GM23248 (cell line): ENCODE results near the gene TBCC. TPM values are rescaled to one million over a fixed set of nuclear protein-coding genes. Genes with fewer than 3 reads are reported as not detected.

Experiments
- DNase-seq: peaks from one replicate; pipeline ENCODE4 v3.0.0-alpha.2; 2015
- H2AFZ ChIP-seq: fragments of 200-600 bp; sonication (generic); 2 replicates; pipeline ENCODE4 v1.6.1; 2016; ENCODE audit warnings: antibody characterized with exemption
- H3F3A ChIP-seq: fragments of 200-600 bp; sonication (generic); 2 replicates; pipeline ENCODE4 v1.6.1; 2016; ENCODE audit warnings: mild to moderate bottlenecking, antibody characterized with exemption, mixed run types; ENCODE audit not compliant: insufficient read depth
- H3K27ac ChIP-seq: fragments of 200-600 bp; sonication (generic); 2 replicates; pipeline ENCODE4 v1.5.1; 2016; ENCODE audit warnings: mild to moderate bottlenecking
- H3K27me3 ChIP-seq: fragments of 200-600 bp; sonication (generic); replicated peaks from 2 replicates; pipeline ENCODE4 v1.6.1; 2016; ENCODE audit warnings: mild to moderate bottlenecking; ENCODE audit not compliant: insufficient read depth
- H3K36me3 ChIP-seq: fragments of 200-600 bp; sonication (generic); 2 replicates; pipeline ENCODE4 v1.6.1; 2016; ENCODE audit warnings: low read depth, mild to moderate bottlenecking
- H3K4me1 ChIP-seq: fragments of 200-600 bp; sonication (generic); 2 replicates; pipeline ENCODE4 v1.6.1; 2016; ENCODE audit warnings: mild to moderate bottlenecking; ENCODE audit not compliant: insufficient read depth
- H3K4me2 ChIP-seq: fragments of 200-600 bp; sonication (generic); one replicate; pipeline ENCODE4 v1.6.1; 2016; ENCODE audit warnings: mild to moderate bottlenecking; ENCODE audit not compliant: unreplicated experiment
- H3K4me3 ChIP-seq: fragments of 200-600 bp; sonication (generic); 2 replicates; pipeline ENCODE4 v1.5.1; 2016; ENCODE audit warnings: mild to moderate bottlenecking
- H3K79me2 ChIP-seq: fragments of 200-600 bp; sonication (generic); 2 replicates; pipeline ENCODE4 v1.6.1; 2016; ENCODE audit warnings: mild to moderate bottlenecking; ENCODE audit not compliant: insufficient read depth
- H3K9ac ChIP-seq: fragments of 200-600 bp; sonication (generic); 2 replicates; pipeline ENCODE4 v1.6.1; 2016; ENCODE audit warnings: mild to moderate bottlenecking
- H3K9me2 ChIP-seq: fragments of 200-600 bp; sonication (generic); 2 replicates; pipeline ENCODE4 v1.6.1; 2016; ENCODE audit warnings: mixed run types, mild to moderate bottlenecking, moderate library complexity; ENCODE audit not compliant: insufficient read depth
- H3K9me3 ChIP-seq: fragments of 200-600 bp; sonication (generic); one replicate; pipeline ENCODE4 v1.6.1; 2017; ENCODE audit warnings: low read depth
- H4K20me1 ChIP-seq: fragments of 200-600 bp; sonication (generic); 2 replicates; pipeline ENCODE4 v1.6.0; 2016; ENCODE audit not compliant: insufficient read depth
- EZH2 ChIP-seq: fragments of 200-600 bp; sonication (generic); IDR thresholded peaks from 2 replicates; pipeline ENCODE4 v1.6.1; 2018; ENCODE audit warnings: antibody characterized with exemption, mild to moderate bottlenecking; ENCODE audit not compliant: insufficient read depth, poor library complexity, severe bottlenecking
- EZH2phosphoT487 ChIP-seq: fragments of 200-600 bp; sonication (generic); IDR thresholded peaks from 2 replicates; pipeline ENCODE4 v1.6.1; 2018; ENCODE audit warnings: antibody characterized with exemption, moderate library complexity, mild to moderate bottlenecking, low read depth; ENCODE audit not compliant: insufficient read depth
- WGBS, 2 experiments: methylation state at CpG; one replicate each; pipeline ENCODE4 v1.1.6; 2015 to 2017; ENCODE audit warnings: low lambda C conversion rate in 2 of 2, low coverage in 1 of 2; ENCODE audit errors: missing lambda C conversion rate in 2 of 2; 5-methylcytosine and 5-hydroxymethylcytosine counted together
- in situ Hi-C: fragments of 300-500 bp; cut with MboI; formaldehyde crosslinking; loops from 2 replicates; pipeline ENCODE4 v1.15.0; 2020
- polyA plus RNA-seq: library from polyadenylated mRNA; unstranded; fragments of >200 nt; fragmentation: Nextera tagmentation; extraction: Ambion mirVana; gene quantifications from 2 replicates; pipeline ENCODE4 v1.2.1, GENCODE V29; 2016
- total RNA-seq: library from RNA; depleted of rRNA; stranded (reverse); fragments of >200 nt; shearing (Covaris generic); gene quantifications from 2 replicates; pipeline ENCODE4 v1.2.3, GENCODE V29; 2014

TBCC gene
- total and polyA plus RNA-seq, 2 experiments from 2014 or later, result 35.0 to 36.9 TPM

- no peaks in the 10 kb centered on the region for H4K20me1 ChIP-seq
- H3K36me3 ChIP-seq, result no peaks in the 10 kb centered on the region
- TF ChIP-seq EZH2phosphoT487 (no peak), EZH2 (no peak)
These were observed 28.3 kb upstream of the TBCC start for GRCh38 chr6:42774201-42774600.

GRCh38 chr6:42771741-42772100 is 25.8 kb upstream of the TBCC start:
- no peaks in the 10 kb centered on the region for H4K20me1 ChIP-seq

More at GRCh38 chr6:42774201-42774600, 28.3 kb upstream of the TBCC start:
- H3K79me2 ChIP-seq, result no peaks in the 10 kb centered on the region
- H3K27me3 ChIP-seq, result no peaks in the 10 kb centered on the region
- in situ Hi-C loops, result no loop called here
- no peak overlapping the region for H3K27ac ChIP-seq
- no peak overlapping the region for H3K4me3 ChIP-seq
- no peak overlapping the region for H3K9ac ChIP-seq
- H3K9me2 ChIP-seq, result no peaks in the 10 kb centered on the region
- no peaks in the 10 kb centered on the region for H3K9me3 ChIP-seq
- H2AFZ ChIP-seq, result no peak overlapping the region
- no peak for DNase-seq
- no peak overlapping the region for H3K4me2 ChIP-seq
- H3F3A ChIP-seq, result peaks cover 9% of the 10 kb centered on the region; the same call in 1 of the 2 replicates
- peaks cover 8% of the 10 kb centered on the region; the same call in 1 of the 2 replicates for H3K4me1 ChIP-seq
- 95 to 98% methylated on average over 4 of the region's 4 CpGs for WGBS, 2 experiments

GRCh38 chr6:42769836-42770235 is 23.9 kb upstream of the TBCC start:
- Histone ChIP-seq H3K4me1 (peaks cover 15% of the 10 kb centered on the region), H3F3A (peaks cover 18% of the 10 kb centered on the region), H3K36me3 (no peaks in the 10 kb centered on the region), H3K9me3 (no peaks in the 10 kb centered on the region), H3K4me3 (no peak overlapping the region), H3K27me3 (no peaks in the 10 kb centered on the region), H4K20me1 (no peaks in the 10 kb centered on the region), H3K27ac (no peak overlapping the region), H3K9me2 (no peaks in the 10 kb centered on the region), H3K79me2 (no peaks in the 10 kb centered on the region), H3K4me2 (no peak overlapping the region), H2AFZ (no peak overlapping the region), H3K9ac (no peak overlapping the region)
- DNase-seq, result no peak
- in situ Hi-C loops, result no loop called here
- no peak for TF ChIP-seq EZH2phosphoT487
- no peak for TF ChIP-seq EZH2
- 90 to 95% methylated on average over 2 of the region's 2 CpGs for WGBS, 2 experiments

More at GRCh38 chr6:42771741-42772100, 25.8 kb upstream of the TBCC start:
- Histone ChIP-seq H3F3A (no peaks in the 10 kb centered on the region), H3K4me2 (no peak overlapping the region), H3K27ac (no peak overlapping the region), H3K9ac (no peak overlapping the region), H3K9me3 (no peaks in the 10 kb centered on the region), H2AFZ (no peak overlapping the region), H3K36me3 (no peaks in the 10 kb centered on the region), H3K4me3 (no peak overlapping the region), H3K27me3 (no peaks in the 10 kb centered on the region), H3K79me2 (no peaks in the 10 kb centered on the region), H3K4me1 (0 out of 2 replicates have a peak, but pooled peaks cover under 1% of the 10 kb centered on the region), H3K9me2 (no peaks in the 10 kb centered on the region)
- in situ Hi-C loops, result no loop called here
- no peak for TF ChIP-seq EZH2phosphoT487
- TF ChIP-seq EZH2, result no peak
- WGBS, 2 experiments, result 32 to 40% methylated on average over 3 of the region's 3 CpGs
- DNase-seq, result no peak

GRCh38 chr6:42769051-42769450 is 23.1 kb upstream of the TBCC start:
- no peak overlapping the region for H3K4me3 ChIP-seq
- no peaks in the 10 kb centered on the region for H3K9me2 ChIP-seq
- H3K4me1 ChIP-seq, result peaks cover 15% of the 10 kb centered on the region
- WGBS, 2 experiments, result 93 to 96% methylated on average over 4 of the region's 4 CpGs
- H3K79me2 ChIP-seq, result no peaks in the 10 kb centered on the region
- DNase-seq, result no peak
- no peaks in the 10 kb centered on the region for H3K27me3 ChIP-seq
- in situ Hi-C loops, result no loop called here
- H3K27ac ChIP-seq, result no peak overlapping the region
- H3K9me3 ChIP-seq, result no peaks in the 10 kb centered on the region
- no peaks in the 10 kb centered on the region for H3K36me3 ChIP-seq
- H3K4me2 ChIP-seq, result no peak overlapping the region
- peaks cover 22% of the 10 kb centered on the region for H3F3A ChIP-seq
- H4K20me1 ChIP-seq, result no peaks in the 10 kb centered on the region
- no peak for TF ChIP-seq EZH2phosphoT487
- TF ChIP-seq EZH2, result no peak
- no peak overlapping the region for H2AFZ ChIP-seq
- H3K9ac ChIP-seq, result no peak overlapping the region
